Mucosa of rectum (tissue), 2 donors: Measurements from ENCODE around the gene MUC22.
"Not testable (repeated sequence)": the region's sequence is repeated elsewhere in the genome, so short reads cannot be mapped to it uniquely, and the experiment has no call there.

Experiments
- H3K27ac ChIP-seq, 2 donors: one replicate each; pipeline ENCODE4 v1.7.0; 2013; ENCODE audit warnings: inconsistent platforms in 2 of 2, low read depth in 2 of 2, low read length in 2 of 2
- H3K27me3 ChIP-seq, 2 donors: one replicate each; pipeline ENCODE4 v1.7.0; 2013; ENCODE audit warnings: low read length in 2 of 2; ENCODE audit not compliant: control insufficient read depth in 2 of 2, insufficient read depth in 2 of 2
- H3K36me3 ChIP-seq, 2 donors: one replicate each; pipeline ENCODE4 v1.7.0; 2013; ENCODE audit warnings: low read length in 2 of 2; ENCODE audit not compliant: control insufficient read depth in 2 of 2, insufficient read depth in 2 of 2
- H3K4me1 ChIP-seq, 2 donors: one replicate each; pipeline ENCODE4 v1.7.0; 2013; ENCODE audit warnings: low read length in 2 of 2, mild to moderate bottlenecking in 1 of 2; ENCODE audit not compliant: control insufficient read depth in 2 of 2, insufficient read depth in 2 of 2
- H3K4me3 ChIP-seq, 2 donors: one replicate each; pipeline ENCODE4 v1.7.0; 2013; ENCODE audit warnings: low read length in 2 of 2
- H3K9ac ChIP-seq, 2 donors: one replicate each; pipeline ENCODE4 v1.7.0; 2013; ENCODE audit warnings: low read length in 2 of 2, low read depth in 1 of 2, mild to moderate bottlenecking in 1 of 2
- H3K9me3 ChIP-seq, 2 donors: one replicate each; pipeline ENCODE4 v1.7.0; 2013; ENCODE audit warnings: low read length in 2 of 2; ENCODE audit not compliant: control insufficient read depth in 2 of 2
- donor health status: healthy.
- donor health status: Normal muscosa, but diverticular disease.

The MUC22 gene

GRCh38 chr6:31035862-31036497, 25.7 kb downstream of the MUC22 start:
- Histone ChIP-seq H3K4me3 (no peak overlapping the region), H3K9ac (no peak overlapping the region), H3K27me3 (peaks cover 7 to 10% of the 10 kb centered on the region in 2 donors), H3K27ac (no peak overlapping the region), H3K9me3 (no peaks in the 10 kb centered on the region), H3K36me3 (no peaks in the 10 kb centered on the region), H3K4me1 (no peaks in the 10 kb centered on the region)

- H3K36me3 ChIP-seq: no peaks in the 10 kb centered on the region
- H3K4me3 ChIP-seq: no peak overlapping the region
- no peak overlapping the region for H3K27ac ChIP-seq
- H3K9ac ChIP-seq: no peak overlapping the region
- H3K9me3 ChIP-seq: no peaks in the 10 kb centered on the region
- H3K4me1 ChIP-seq: no peaks in the 10 kb centered on the region
- peaks cover 7 to 10% of the 10 kb centered on the region in 2 donors for H3K27me3 ChIP-seq
These were observed 26.9 kb downstream of the MUC22 start for GRCh38 chr6:31037169-31037568.

- Histone ChIP-seq H3K9ac (no peak overlapping the region), H3K4me3 (no peak overlapping the region), H3K36me3 (no peaks in the 10 kb centered on the region), H3K4me1 (no peaks in the 10 kb centered on the region), H3K9me3 (no peaks in the 10 kb centered on the region), H3K27me3 (peaks cover 7 to 10% of the 10 kb centered on the region in 2 donors), H3K27ac (no peak overlapping the region)
These were observed 27.4 kb downstream of the MUC22 start for GRCh38 chr6:31037682-31038081.

- Histone ChIP-seq H3K9me3 (no peaks in the 10 kb centered on the region), H3K4me1 (no peaks in the 10 kb centered on the region), H3K27ac (no peak overlapping the region), H3K27me3 (peaks cover 7 to 10% of the 10 kb centered on the region in 2 donors), H3K4me3 (no peak overlapping the region), H3K36me3 (no peaks in the 10 kb centered on the region), H3K9ac (no peak overlapping the region)
These were observed 28.3 kb downstream of the MUC22 start for GRCh38 chr6:31038559-31038958.

- Histone ChIP-seq H3K9me3 (no peaks in the 10 kb centered on the region), H3K9ac (no peak overlapping the region), H3K4me3 (no peak overlapping the region), H3K27ac (no peak overlapping the region), H3K36me3 (no peaks in the 10 kb centered on the region), H3K4me1 (no peaks in the 10 kb centered on the region), H3K27me3 (peaks cover 7 to 10% of the 10 kb centered on the region in 2 donors)
These were observed 30.5 kb downstream of the MUC22 start for GRCh38 chr6:31040801-31041200.

- Histone ChIP-seq H3K9ac (no peak overlapping the region), H3K27me3 (peaks cover 7 to 10% of the 10 kb centered on the region in 2 donors), H3K36me3 (no peaks in the 10 kb centered on the region), H3K4me3 (no peak overlapping the region), H3K4me1 (no peaks in the 10 kb centered on the region), H3K9me3 (no peaks in the 10 kb centered on the region), H3K27ac (no peak overlapping the region)
These were observed 31.2 kb downstream of the MUC22 start for GRCh38 chr6:31041372-31041974.

- no peak overlapping the region for H3K27ac ChIP-seq
These were observed 32.5 kb downstream of the MUC22 start for GRCh38 chr6:31042806-31043205.

GRCh38 chr6:31048099-31048498, 37.8 kb downstream of the MUC22 start:
- H3K9ac ChIP-seq: no peak overlapping the region
- no peaks in the 10 kb centered on the region for H3K9me3 ChIP-seq

More at GRCh38 chr6:31042806-31043205, 32.5 kb downstream of the MUC22 start:
- H3K27me3 ChIP-seq: peaks cover 3 to 6% of the 10 kb centered on the region in 2 donors
- no peaks in the 10 kb centered on the region for H3K9me3 ChIP-seq
- H3K9ac ChIP-seq: no peak overlapping the region
- no peaks in the 10 kb centered on the region for H3K4me1 ChIP-seq
- H3K4me3 ChIP-seq: no peak overlapping the region
- H3K36me3 ChIP-seq: no peaks in the 10 kb centered on the region

GRCh38 chr6:31049518-31049917, 39.2 kb downstream of the MUC22 start:
- H3K27ac ChIP-seq: no peak overlapping the region
- no peak overlapping the region for H3K9ac ChIP-seq
- H3K4me3 ChIP-seq: no peak overlapping the region
- no peaks in the 10 kb centered on the region for H3K4me1 ChIP-seq
- H3K9me3 ChIP-seq: no peaks in the 10 kb centered on the region
- H3K36me3 ChIP-seq: no peaks in the 10 kb centered on the region
- H3K27me3 ChIP-seq: peaks cover 3 to 9% of the 10 kb centered on the region in 2 donors

More at GRCh38 chr6:31048099-31048498, 37.8 kb downstream of the MUC22 start:
- Histone ChIP-seq H3K36me3 (no peaks in the 10 kb centered on the region), H3K4me1 (no peaks in the 10 kb centered on the region), H3K27me3 (peaks cover 3 to 6% of the 10 kb centered on the region in 2 donors), H3K4me3 (no peak overlapping the region), H3K27ac (no peak overlapping the region)

GRCh38 chr6:31053187-31053586, 42.9 kb downstream of the MUC22 start:
- not testable (repeated sequence) for H3K27ac ChIP-seq, H3K4me3 ChIP-seq

More at GRCh38 chr6:31053187-31053586, 42.9 kb downstream of the MUC22 start:
- H3K27me3 ChIP-seq, H3K36me3 ChIP-seq, H3K4me1 ChIP-seq, H3K9me3 ChIP-seq, H3K9ac ChIP-seq: not testable (repeated sequence)
